Uterus (tissue), 4 donors: ENCODE data around the gene PPP4R4. TPM values are rescaled to one million over a fixed set of nuclear protein-coding genes. Genes with fewer than 3 reads are reported as not detected.

Experiments
- DNase-seq, 2 donors: peaks; one replicate each; pipeline ENCODE4 v3.0.0-alpha.2; 2019 to 2020
- H3K27ac ChIP-seq, 2 donors: fragments of 200-600 bp; sonication (generic); 1 replicate in 1 of 2; 2 replicates in 1 of 2; pipeline ENCODE4 v1.5.1; 2016 to 2018
- H3K27me3 ChIP-seq, 2 donors: fragments of 200-600 bp; sonication (generic); one replicate each; pipeline ENCODE4 v1.5.1; 2018 to 2019; ENCODE audit warnings: control low read depth in 1 of 2
- H3K36me3 ChIP-seq, 2 donors: fragments of 200-600 bp; sonication (generic); one replicate each; pipeline ENCODE4 v1.5.1; 2019; ENCODE audit warnings: control low read depth in 1 of 2
- H3K4me1 ChIP-seq, 2 donors: fragments of 200-600 bp; sonication (generic); one replicate each; pipeline ENCODE4 v1.5.1; 2018 to 2019; ENCODE audit warnings: control low read depth in 1 of 2
- H3K4me3 ChIP-seq, 2 donors: fragments of 200-600 bp; sonication (generic); 1 replicate in 1 of 2; 2 replicates in 1 of 2; pipeline ENCODE4 v1.5.1; 2018 to 2019; ENCODE audit warnings: mild to moderate bottlenecking in 1 of 2
- H3K9me3 ChIP-seq, 2 donors: fragments of 200-600 bp; sonication (generic); one replicate each; pipeline ENCODE4 v1.5.1; 2019; ENCODE audit warnings: control low read depth in 1 of 2
- POLR2A ChIP-seq, 2 donors: fragments of 450-650 bp; IDR thresholded peaks; one replicate each; pipeline ENCODE4 v1.6.1; 2016; ENCODE audit warnings: antibody characterized with exemption in 2 of 2, mild to moderate bottlenecking in 1 of 2, moderate library complexity in 1 of 2
- intact Hi-C: fragments of 100-400 bp; cut with DNase I; formaldehyde crosslinking; loops from one replicate; pipeline ENCODE4 v1.15.1; 2023; ENCODE audit warnings: low total_unique reads
- total RNA-seq, 4 donors: library from RNA; depleted of rRNA in 3 of 4; stranded (reverse); fragments of >200 nt in 3 of 4; gene quantifications; one replicate each; pipeline versions ENCODE4 v1.1.0 to v1.2.4, GENCODE V29; 2014 to 2023
- TF ChIP-seq, protein P1 (sequence below), 4 experiments: fragments of 200-600 bp in 2 of 4; fragments of 450-650 bp in 2 of 4; sonication (generic) in 2 of 4; IDR thresholded peaks; one replicate each; pipeline ENCODE4 v1.5.1; 2016 to 2019; ENCODE audit warnings: antibody characterized with exemption in 4 of 4, mild to moderate bottlenecking in 2 of 4, moderate library complexity in 1 of 4
- donor health status: DM: yes; HTN: yes; CAD: no.

Gene PPP4R4
- total RNA-seq, 4 donors from 2014 or later: 0.59 to 4.1 (median 2.0) TPM

DNA sequence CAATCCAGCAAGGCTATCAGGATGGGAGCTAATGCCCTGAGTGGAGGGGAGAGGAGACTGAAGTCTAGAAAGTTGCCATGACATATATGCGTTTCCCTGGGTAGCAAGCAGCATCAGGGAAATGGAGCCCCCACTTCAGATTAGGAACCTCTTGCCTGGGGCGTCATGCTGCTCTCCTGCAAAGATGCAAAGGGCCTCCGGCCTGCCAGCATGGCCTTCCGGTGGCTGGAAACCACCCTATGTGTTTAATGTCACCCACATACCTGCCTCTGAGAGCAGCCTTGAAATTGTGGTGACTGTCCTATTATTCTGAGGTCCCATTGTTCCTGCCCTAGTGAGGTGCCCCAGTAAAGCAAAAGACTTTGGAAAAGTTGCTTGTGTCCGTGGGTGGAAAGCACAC lies 34.7 kb upstream of the PPP4R4 start:
- DNase-seq: no peak
- intact Hi-C loops: no loop called here
- Histone ChIP-seq H3K27ac (no peak overlapping the region), H3K4me3 (no peak overlapping the region), H3K27me3 (no peaks in the 10 kb centered on the region), H3K36me3 (no peaks in the 10 kb centered on the region), H3K9me3 (no peaks in the 10 kb centered on the region), H3K4me1 (no peaks in the 10 kb centered on the region)
- TF ChIP-seq POLR2A (IDR thresholded peaks at IDR 0.05): no peak
- TF ChIP-seq, protein P1, sequence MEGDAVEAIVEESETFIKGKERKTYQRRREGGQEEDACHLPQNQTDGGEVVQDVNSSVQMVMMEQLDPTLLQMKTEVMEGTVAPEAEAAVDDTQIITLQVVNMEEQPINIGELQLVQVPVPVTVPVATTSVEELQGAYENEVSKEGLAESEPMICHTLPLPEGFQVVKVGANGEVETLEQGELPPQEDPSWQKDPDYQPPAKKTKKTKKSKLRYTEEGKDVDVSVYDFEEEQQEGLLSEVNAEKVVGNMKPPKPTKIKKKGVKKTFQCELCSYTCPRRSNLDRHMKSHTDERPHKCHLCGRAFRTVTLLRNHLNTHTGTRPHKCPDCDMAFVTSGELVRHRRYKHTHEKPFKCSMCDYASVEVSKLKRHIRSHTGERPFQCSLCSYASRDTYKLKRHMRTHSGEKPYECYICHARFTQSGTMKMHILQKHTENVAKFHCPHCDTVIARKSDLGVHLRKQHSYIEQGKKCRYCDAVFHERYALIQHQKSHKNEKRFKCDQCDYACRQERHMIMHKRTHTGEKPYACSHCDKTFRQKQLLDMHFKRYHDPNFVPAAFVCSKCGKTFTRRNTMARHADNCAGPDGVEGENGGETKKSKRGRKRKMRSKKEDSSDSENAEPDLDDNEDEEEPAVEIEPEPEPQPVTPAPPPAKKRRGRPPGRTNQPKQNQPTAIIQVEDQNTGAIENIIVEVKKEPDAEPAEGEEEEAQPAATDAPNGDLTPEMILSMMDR (IDR thresholded peaks at IDR 0.05): no peak

DNA sequence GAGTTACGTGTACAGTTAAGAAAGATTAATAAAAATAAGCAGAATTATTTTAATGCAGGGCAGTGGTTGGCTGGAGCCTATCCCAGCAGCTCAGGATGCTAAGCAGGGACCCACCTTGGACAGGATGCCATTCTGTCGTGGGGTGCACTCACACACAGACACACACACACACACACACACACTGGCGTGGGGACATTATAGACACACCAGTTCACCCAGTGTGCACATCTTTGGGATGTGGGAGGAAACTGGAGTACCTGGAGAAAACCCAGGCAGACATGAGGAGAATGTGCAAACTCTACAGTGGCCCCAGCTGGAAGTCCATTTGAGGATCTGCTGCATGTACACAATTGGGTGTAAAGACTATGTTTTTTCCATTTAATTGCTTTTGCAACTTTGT lies 31.9 kb upstream of the PPP4R4 start:
- intact Hi-C loops: no loop called here
- TF ChIP-seq, protein P1 (IDR thresholded peaks at IDR 0.05): no peak
- no peak for TF ChIP-seq POLR2A (IDR thresholded peaks at IDR 0.05)
- DNase-seq: no peak

DNA sequence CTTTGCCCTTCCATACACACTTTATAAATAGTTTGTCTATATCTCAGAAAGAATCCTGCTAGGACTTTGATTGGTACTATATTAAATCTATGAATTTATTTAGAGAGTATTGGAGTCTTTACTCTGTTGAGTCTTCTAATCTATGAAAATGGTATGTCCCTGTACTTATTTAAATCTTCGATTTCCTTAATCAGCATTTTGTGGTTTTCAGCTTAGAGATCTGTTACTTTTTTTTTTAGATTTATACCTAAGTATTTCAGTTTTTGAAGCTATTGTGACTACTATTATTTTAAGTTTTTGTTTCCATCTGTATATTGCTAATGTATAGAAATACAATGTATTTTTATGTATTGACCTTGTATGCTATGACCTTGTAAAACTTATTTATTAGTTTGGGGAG lies 31.3 kb upstream of the PPP4R4 start:
- TF ChIP-seq POLR2A (IDR thresholded peaks at IDR 0.05): no peak
- TF ChIP-seq, protein P1 (IDR thresholded peaks at IDR 0.05): no peak
- no peak overlapping the region for H3K27ac ChIP-seq
- intact Hi-C loops: no loop called here
- H3K4me1 ChIP-seq: no peaks in the 10 kb centered on the region
- no peaks in the 10 kb centered on the region for H3K27me3 ChIP-seq
- no peaks in the 10 kb centered on the region for H3K36me3 ChIP-seq
- H3K9me3 ChIP-seq: no peaks in the 10 kb centered on the region
- no peak overlapping the region for H3K4me3 ChIP-seq
- no peak for DNase-seq

More for the DNA sequence above, 31.9 kb upstream of the PPP4R4 start:
- Histone ChIP-seq H3K4me1 (no peaks in the 10 kb centered on the region), H3K4me3 (no peak overlapping the region), H3K27ac (no peak overlapping the region), H3K9me3 (no peaks in the 10 kb centered on the region), H3K27me3 (no peaks in the 10 kb centered on the region), H3K36me3 (no peaks in the 10 kb centered on the region)

DNA sequence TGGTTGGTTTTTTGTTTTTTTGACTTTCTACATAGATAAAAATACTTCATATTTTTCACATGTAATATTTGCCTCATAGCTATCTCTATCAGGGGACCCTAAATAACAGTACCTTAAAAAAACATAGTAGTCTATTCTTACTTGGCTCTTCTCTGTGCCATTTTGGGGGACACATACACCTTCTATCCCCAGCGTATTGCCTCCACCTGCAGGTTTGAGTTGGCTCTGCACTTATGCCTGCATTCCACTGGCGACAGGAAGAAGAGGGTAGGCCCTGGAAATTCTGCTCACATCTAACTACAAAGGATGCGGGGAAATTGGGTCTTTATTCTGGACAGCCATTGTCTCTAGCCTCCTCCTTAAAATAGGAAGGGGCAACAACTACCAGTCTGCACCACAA lies 30.9 kb upstream of the PPP4R4 start:
- H3K27ac ChIP-seq: no peak overlapping the region
- no peaks in the 10 kb centered on the region for H3K27me3 ChIP-seq
- H3K9me3 ChIP-seq: no peaks in the 10 kb centered on the region
- no peak for TF ChIP-seq POLR2A (IDR thresholded peaks at IDR 0.05)
- TF ChIP-seq, protein P1 (IDR thresholded peaks at IDR 0.05): no peak
- DNase-seq: no peak
- no peaks in the 10 kb centered on the region for H3K36me3 ChIP-seq
- H3K4me1 ChIP-seq: no peaks in the 10 kb centered on the region
- intact Hi-C loops: no loop called here
- no peak overlapping the region for H3K4me3 ChIP-seq

DNA sequence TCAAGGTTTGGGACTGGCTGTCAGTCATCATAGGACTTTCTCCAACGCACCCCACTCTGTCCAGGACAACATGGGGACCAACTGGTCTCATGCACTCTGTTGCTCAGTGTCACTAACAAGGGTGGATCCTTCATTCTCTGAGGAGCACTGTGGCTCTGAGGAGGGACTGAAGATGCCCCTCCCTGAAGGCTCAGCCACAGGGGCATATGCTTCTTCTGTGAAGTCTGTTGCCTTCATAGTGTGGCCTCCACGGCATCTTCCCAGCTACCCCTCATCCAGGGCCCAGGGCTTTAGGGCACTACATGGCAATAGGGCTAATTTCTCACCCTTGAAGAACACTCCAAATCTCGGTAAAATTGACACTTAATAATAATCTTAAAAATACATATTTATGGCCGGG lies 30.4 kb upstream of the PPP4R4 start:
- Histone ChIP-seq H3K4me3 (no peak overlapping the region), H3K9me3 (no peaks in the 10 kb centered on the region), H3K27me3 (no peaks in the 10 kb centered on the region), H3K36me3 (no peaks in the 10 kb centered on the region), H3K4me1 (no peaks in the 10 kb centered on the region), H3K27ac (no peak overlapping the region)
- no peak for DNase-seq
- intact Hi-C loops: no loop called here
- no peak for TF ChIP-seq POLR2A (IDR thresholded peaks at IDR 0.05)
- TF ChIP-seq, protein P1 (IDR thresholded peaks at IDR 0.05): no peak
